GM23248 (cell line): Measurements from ENCODE around the gene GAA. TPM values are rescaled to one million over a fixed set of nuclear protein-coding genes. Genes with fewer than 3 reads are reported as not detected.

Experiments
- DNase-seq: peaks from one replicate; pipeline ENCODE4 v3.0.0-alpha.2; 2015
- H2AFZ ChIP-seq: fragments of 200-600 bp; sonication (generic); 2 replicates; pipeline ENCODE4 v1.6.1; 2016; ENCODE audit warnings: antibody characterized with exemption
- H3F3A ChIP-seq: fragments of 200-600 bp; sonication (generic); 2 replicates; pipeline ENCODE4 v1.6.1; 2016; ENCODE audit warnings: mild to moderate bottlenecking, antibody characterized with exemption, mixed run types; ENCODE audit not compliant: insufficient read depth
- H3K27ac ChIP-seq: fragments of 200-600 bp; sonication (generic); 2 replicates; pipeline ENCODE4 v1.5.1; 2016; ENCODE audit warnings: mild to moderate bottlenecking
- H3K27me3 ChIP-seq: fragments of 200-600 bp; sonication (generic); replicated peaks from 2 replicates; pipeline ENCODE4 v1.6.1; 2016; ENCODE audit warnings: mild to moderate bottlenecking; ENCODE audit not compliant: insufficient read depth
- H3K36me3 ChIP-seq: fragments of 200-600 bp; sonication (generic); 2 replicates; pipeline ENCODE4 v1.6.1; 2016; ENCODE audit warnings: low read depth, mild to moderate bottlenecking
- H3K4me1 ChIP-seq: fragments of 200-600 bp; sonication (generic); 2 replicates; pipeline ENCODE4 v1.6.1; 2016; ENCODE audit warnings: mild to moderate bottlenecking; ENCODE audit not compliant: insufficient read depth
- H3K4me2 ChIP-seq: fragments of 200-600 bp; sonication (generic); one replicate; pipeline ENCODE4 v1.6.1; 2016; ENCODE audit warnings: mild to moderate bottlenecking; ENCODE audit not compliant: unreplicated experiment
- H3K4me3 ChIP-seq: fragments of 200-600 bp; sonication (generic); 2 replicates; pipeline ENCODE4 v1.5.1; 2016; ENCODE audit warnings: mild to moderate bottlenecking
- H3K79me2 ChIP-seq: fragments of 200-600 bp; sonication (generic); 2 replicates; pipeline ENCODE4 v1.6.1; 2016; ENCODE audit warnings: mild to moderate bottlenecking; ENCODE audit not compliant: insufficient read depth
- H3K9ac ChIP-seq: fragments of 200-600 bp; sonication (generic); 2 replicates; pipeline ENCODE4 v1.6.1; 2016; ENCODE audit warnings: mild to moderate bottlenecking
- H3K9me2 ChIP-seq: fragments of 200-600 bp; sonication (generic); 2 replicates; pipeline ENCODE4 v1.6.1; 2016; ENCODE audit warnings: mixed run types, mild to moderate bottlenecking, moderate library complexity; ENCODE audit not compliant: insufficient read depth
- H3K9me3 ChIP-seq: fragments of 200-600 bp; sonication (generic); one replicate; pipeline ENCODE4 v1.6.1; 2017; ENCODE audit warnings: low read depth
- H4K20me1 ChIP-seq: fragments of 200-600 bp; sonication (generic); 2 replicates; pipeline ENCODE4 v1.6.0; 2016; ENCODE audit not compliant: insufficient read depth
- EZH2 ChIP-seq: fragments of 200-600 bp; sonication (generic); IDR thresholded peaks from 2 replicates; pipeline ENCODE4 v1.6.1; 2018; ENCODE audit warnings: antibody characterized with exemption, mild to moderate bottlenecking; ENCODE audit not compliant: insufficient read depth, poor library complexity, severe bottlenecking
- EZH2phosphoT487 ChIP-seq: fragments of 200-600 bp; sonication (generic); IDR thresholded peaks from 2 replicates; pipeline ENCODE4 v1.6.1; 2018; ENCODE audit warnings: antibody characterized with exemption, moderate library complexity, mild to moderate bottlenecking, low read depth; ENCODE audit not compliant: insufficient read depth
- WGBS, 2 experiments: methylation state at CpG; one replicate each; pipeline ENCODE4 v1.1.6; 2015 to 2017; ENCODE audit warnings: low lambda C conversion rate in 2 of 2, low coverage in 1 of 2; ENCODE audit errors: missing lambda C conversion rate in 2 of 2; 5-methylcytosine and 5-hydroxymethylcytosine counted together
- in situ Hi-C: fragments of 300-500 bp; cut with MboI; formaldehyde crosslinking; loops from 2 replicates; pipeline ENCODE4 v1.15.0; 2020
- polyA plus RNA-seq: library from polyadenylated mRNA; unstranded; fragments of >200 nt; fragmentation: Nextera tagmentation; extraction: Ambion mirVana; gene quantifications from 2 replicates; pipeline ENCODE4 v1.2.1, GENCODE V29; 2016
- total RNA-seq: library from RNA; depleted of rRNA; stranded (reverse); fragments of >200 nt; shearing (Covaris generic); gene quantifications from 2 replicates; pipeline ENCODE4 v1.2.3, GENCODE V29; 2014

The GAA gene
- total and polyA plus RNA-seq, 2 experiments from 2014 or later, result 80.2 to 127 TPM

DNA sequence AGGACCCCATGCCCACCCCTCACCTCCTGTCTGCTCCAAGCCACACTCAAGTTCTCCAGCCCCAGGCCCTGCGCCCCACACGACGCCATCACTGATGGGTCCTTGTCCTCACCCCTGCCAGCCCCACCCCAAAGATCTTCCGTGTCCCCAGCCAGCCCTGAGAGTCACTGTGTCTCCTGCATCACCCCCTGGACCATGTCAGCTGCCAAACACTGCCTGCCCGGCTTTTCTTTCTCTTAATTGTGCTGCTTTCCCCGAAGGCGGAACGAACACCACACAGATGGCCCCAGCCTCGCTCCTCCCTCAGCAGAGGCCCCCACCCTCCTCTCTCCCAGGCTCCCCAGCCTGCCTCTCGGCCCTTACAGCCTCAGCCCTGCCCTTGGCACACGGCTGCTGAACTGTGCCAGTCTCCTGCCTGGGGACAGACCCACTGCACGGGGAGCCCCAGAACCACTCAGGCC lies 4.8 kb upstream of the GAA start:
- Histone ChIP-seq H3K4me3 (no peak overlapping the region), H3K9me3 (no peaks in the 10 kb centered on the region), H3F3A (no peaks in the 10 kb centered on the region), H4K20me1 (no peaks in the 10 kb centered on the region), H3K9me2 (no peaks in the 10 kb centered on the region), H3K36me3 (no peaks in the 10 kb centered on the region), H3K9ac (no peak overlapping the region), H3K4me2 (no peak overlapping the region), H3K79me2 (no peaks in the 10 kb centered on the region), H3K27me3 (no peaks in the 10 kb centered on the region), H2AFZ (no peak overlapping the region), H3K27ac (no peak overlapping the region), H3K4me1 (peaks cover 5% of the 10 kb centered on the region)
- 23 to 40% methylated on average over 8 to 12 of the region's 12 CpGs for WGBS, 2 experiments
- in situ Hi-C loops, result no loop called here
- DNase-seq, result no peak
- no peak for TF ChIP-seq EZH2
- no peak for TF ChIP-seq EZH2phosphoT487

DNA sequence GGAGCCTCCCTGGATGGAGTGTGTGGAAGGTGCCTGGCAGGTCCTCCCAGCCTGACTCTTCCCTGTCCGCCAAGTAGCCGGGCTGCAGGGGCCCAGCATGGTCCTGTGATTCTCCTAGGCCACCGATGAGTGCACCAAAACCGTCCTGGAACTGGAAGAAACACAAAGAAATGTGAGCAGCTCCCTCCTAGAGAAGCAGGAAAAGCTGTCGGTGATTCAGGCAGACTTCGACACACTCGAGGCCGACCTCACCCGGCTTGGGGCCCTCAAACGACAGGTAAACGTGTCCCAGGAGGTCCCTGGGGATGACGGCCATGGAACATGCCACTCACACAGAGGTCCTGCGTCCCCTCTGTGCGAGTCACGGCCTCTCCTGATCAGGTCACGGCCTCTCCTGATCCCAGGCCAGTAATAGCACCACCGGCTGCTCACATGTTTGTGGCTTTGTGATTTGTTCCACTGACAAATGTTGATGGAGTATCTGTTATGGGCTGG lies 4.2 kb upstream of the GAA start:
- Histone ChIP-seq H3K4me1 (peaks cover 5% of the 10 kb centered on the region), H4K20me1 (no peaks in the 10 kb centered on the region), H3F3A (no peaks in the 10 kb centered on the region), H3K79me2 (no peaks in the 10 kb centered on the region), H3K36me3 (no peaks in the 10 kb centered on the region), H3K27me3 (no peaks in the 10 kb centered on the region), H3K27ac (no peak overlapping the region), H3K9me2 (no peaks in the 10 kb centered on the region), H3K9me3 (no peaks in the 10 kb centered on the region), H2AFZ (no peak overlapping the region), H3K9ac (no peak overlapping the region), H3K4me3 (no peak overlapping the region), H3K4me2 (no peak overlapping the region)
- in situ Hi-C loops, result no loop called here
- no peak for DNase-seq
- 72 to 83% methylated on average over 17 of the region's 17 CpGs for WGBS, 2 experiments
- TF ChIP-seq EZH2 (no peak), EZH2phosphoT487 (no peak)

DNA sequence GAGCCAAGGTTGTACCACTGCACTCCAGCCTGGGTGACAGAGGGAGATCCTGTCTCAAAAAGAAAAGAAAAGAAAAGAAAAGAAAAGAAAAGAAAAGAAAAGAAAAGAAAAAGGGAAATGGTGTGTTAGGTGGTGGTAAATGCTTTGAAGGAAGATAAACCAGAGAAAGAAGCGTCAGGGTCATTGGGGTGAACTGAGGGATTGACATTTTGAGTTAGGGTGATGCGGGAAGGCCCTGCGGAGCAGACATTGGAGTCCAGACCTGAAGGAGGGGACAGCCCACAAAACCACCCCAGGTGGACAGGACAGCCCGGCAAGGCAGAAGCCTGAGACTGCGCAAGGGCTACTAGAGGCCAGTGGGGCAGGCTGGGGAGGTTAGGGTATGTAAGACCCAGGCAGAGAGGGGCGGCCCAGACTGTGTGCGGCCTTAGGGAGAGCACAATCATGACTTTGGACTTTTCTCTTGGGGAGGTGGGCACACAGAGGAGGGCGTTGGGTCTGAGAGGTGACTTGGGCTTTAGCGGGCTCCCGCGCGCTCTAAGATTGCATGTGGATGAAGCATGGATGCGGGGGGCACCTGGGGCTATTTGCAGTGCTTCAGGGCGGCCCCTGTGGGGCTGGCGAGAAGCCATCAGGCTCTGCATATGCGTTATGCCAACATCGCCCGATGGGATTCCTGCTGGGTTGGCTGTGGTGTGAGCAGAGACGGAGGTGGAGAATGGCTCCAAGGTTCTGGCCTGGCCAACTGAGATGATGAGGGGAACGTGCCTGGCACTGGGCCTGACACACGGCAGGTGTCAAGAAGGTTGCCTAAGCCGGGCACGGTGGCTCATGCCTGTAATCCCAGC lies 3.3 kb upstream of the GAA start:
- Histone ChIP-seq H4K20me1 (no peaks in the 10 kb centered on the region), H3K4me1 (peaks cover 5% of the 10 kb centered on the region), H3K36me3 (no peaks in the 10 kb centered on the region), H3K4me2 (no peak overlapping the region), H2AFZ (no peak overlapping the region), H3K27me3 (no peaks in the 10 kb centered on the region), H3K4me3 (no peak overlapping the region), H3K27ac (no peak overlapping the region), H3K9me3 (no peaks in the 10 kb centered on the region), H3K9ac (no peak overlapping the region), H3F3A (no peaks in the 10 kb centered on the region), H3K9me2 (no peaks in the 10 kb centered on the region), H3K79me2 (no peaks in the 10 kb centered on the region)
- 87% methylated on average over 23 of the region's 23 CpGs for WGBS, 2 experiments
- in situ Hi-C loops, result no loop called here
- DNase-seq, result no peak
- TF ChIP-seq EZH2 (no peak), EZH2phosphoT487 (no peak)

DNA sequence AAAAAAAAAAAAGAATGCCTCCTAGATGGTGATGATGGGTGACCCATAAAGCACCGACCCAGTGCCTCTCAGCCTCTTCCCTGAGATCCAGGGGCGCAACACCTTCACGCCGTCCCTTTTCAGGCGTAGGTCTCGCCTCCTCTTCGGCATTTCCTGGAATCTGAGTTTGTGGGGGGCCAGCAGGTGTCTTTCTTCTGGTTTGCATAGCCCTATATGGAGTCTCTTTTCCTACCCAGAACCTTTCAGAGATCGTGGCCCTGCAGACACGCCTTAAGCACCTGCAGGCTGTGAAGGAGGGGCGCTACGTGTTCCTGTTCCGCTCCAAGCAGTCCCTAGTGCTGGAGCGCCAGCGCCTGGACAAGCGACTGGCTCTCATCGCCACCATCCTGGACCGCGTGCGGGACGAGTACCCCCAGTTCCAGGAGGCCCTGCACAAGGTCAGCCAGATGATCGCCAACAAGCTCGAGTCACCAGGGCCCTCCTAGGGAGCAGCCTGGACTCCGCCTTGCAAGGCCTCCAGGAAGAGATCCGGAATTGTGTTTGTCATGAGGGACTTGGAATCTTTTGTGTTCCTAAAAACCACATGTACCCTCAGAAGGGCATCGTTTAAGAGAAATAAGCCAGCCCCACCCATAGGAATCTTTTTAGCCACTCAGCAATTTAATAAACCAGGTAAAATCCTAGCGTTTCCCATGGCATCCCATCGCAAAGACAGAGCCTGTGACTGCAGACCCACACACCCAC lies 1.9 kb upstream of the GAA start:
- H3K4me1 ChIP-seq, result peaks cover 5% of the 10 kb centered on the region
- H3K4me2 ChIP-seq, result no peak overlapping the region
- no peaks in the 10 kb centered on the region for H4K20me1 ChIP-seq
- DNase-seq, result no peak
- no peaks in the 10 kb centered on the region for H3K79me2 ChIP-seq
- H3K9ac ChIP-seq, result no peak overlapping the region
- no peaks in the 10 kb centered on the region for H3F3A ChIP-seq
- H3K9me2 ChIP-seq, result no peaks in the 10 kb centered on the region
- no peak overlapping the region for H3K27ac ChIP-seq
- H3K27me3 ChIP-seq, result no peaks in the 10 kb centered on the region
- H2AFZ ChIP-seq, result no peak overlapping the region
- H3K9me3 ChIP-seq, result no peaks in the 10 kb centered on the region
- H3K36me3 ChIP-seq, result no peaks in the 10 kb centered on the region
- 88 to 92% methylated on average over 27 of the region's 27 CpGs for WGBS, 2 experiments
- H3K4me3 ChIP-seq, result no peak overlapping the region
- no peak for TF ChIP-seq EZH2
- TF ChIP-seq EZH2phosphoT487, result no peak
- in situ Hi-C loops, result no loop called here
